Panc1 (cell line): ENCODE data around the gene GATD1. TPM values are rescaled to one million over a fixed set of nuclear protein-coding genes. Genes with fewer than 3 reads are reported as not detected.

Experiments
- ATAC-seq: fragments of 200-7000 bp; cut with Tn5 transposase; 2 replicates; pipeline ENCODE4 v1.9.1; 2020; ENCODE audit warnings: mild to moderate bottlenecking, moderate library complexity
- BruUV-seq: library from RNA; stranded (reverse); fragments of 400-500 nt; replicated peaks from 2 replicates; lab custom pipeline; 2021; lab: Mats Ljungman, UMichigan
- CTCF ChIA-PET: fragments of 300-600 bp; sonication (Branson Sonifier 250); formaldehyde crosslinking; loops from one replicate; lab custom pipeline; 2022; ENCODE audit warnings: antibody characterized with exemption; lab: Charles Lee
- POLR2A ChIA-PET: fragments of 300-600 bp; sonication (Branson Sonifier 250); formaldehyde crosslinking; loops from one replicate; lab custom pipeline; 2022; ENCODE audit warnings: antibody characterized with exemption; lab: Charles Lee
- DNase-seq: peaks from one replicate; pipeline ENCODE4 v3.0.0-alpha.2; 2010; ENCODE audit warnings: low read depth, low spot score
- H3K27ac ChIP-seq: 2 replicates; pipeline ENCODE4 v1.5.1; 2011; ENCODE audit warnings: mild to moderate bottlenecking, low read length, inconsistent platforms
- H3K27me3 ChIP-seq: fragments of 200-500 bp; sonication (Bioruptor generic); 2 replicates; pipeline ENCODE4 v1.6.0; 2014; ENCODE audit warnings: low read length, inconsistent platforms; ENCODE audit not compliant: control insufficient read depth, insufficient read depth
- H3K36me3 ChIP-seq: fragments of 200-500 bp; sonication (Bioruptor generic); 2 replicates; pipeline ENCODE4 v1.5.1; 2014; ENCODE audit warnings: inconsistent platforms, mild to moderate bottlenecking, low read length, moderate library complexity; ENCODE audit not compliant: control insufficient read depth, insufficient read depth
- H3K4me1 ChIP-seq: 2 replicates; pipeline ENCODE4 v1.5.1; 2011; ENCODE audit warnings: inconsistent platforms, mild to moderate bottlenecking, low read length, moderate library complexity; ENCODE audit not compliant: control insufficient read depth, insufficient read depth
- H3K4me3 ChIP-seq, 2 experiments: 2 replicates each; pipeline ENCODE4 v1.5.1; 2011 to 2012; ENCODE audit warnings: low read depth in 2 of 2, low read length in 2 of 2, mild to moderate bottlenecking in 2 of 2, inconsistent platforms in 1 of 2, moderate library complexity in 1 of 2
- H3K9me3 ChIP-seq: fragments of 200-500 bp; sonication (Bioruptor generic); 2 replicates; pipeline ENCODE4 v1.5.1; 2014; ENCODE audit warnings: low read depth, mild to moderate bottlenecking, inconsistent platforms, low read length, moderate library complexity; ENCODE audit not compliant: control insufficient read depth, insufficient read depth
- POLR2AphosphoS5 ChIP-seq: IDR thresholded peaks from 2 replicates; pipeline ENCODE4 v1.6.1; 2012; ENCODE audit warnings: mild to moderate bottlenecking, low read depth, low read length, moderate library complexity
- SIN3A ChIP-seq: IDR thresholded peaks from 2 replicates; pipeline ENCODE4 v1.6.1; 2012; ENCODE audit warnings: low read depth, mild to moderate bottlenecking, low read length, moderate library complexity, borderline replicate concordance; ENCODE audit not compliant: insufficient read depth
- TCF7L2 ChIP-seq: IDR thresholded peaks from 2 replicates; pipeline ENCODE4 v1.6.1; 2011; ENCODE audit warnings: mild to moderate bottlenecking, low read depth, low read length, inconsistent platforms
- in situ Hi-C: cut with HindIII; loops from 2 replicates; pipeline ENCODE4 v1.10.0; 2016; ENCODE audit warnings: low sequenced_read_pairs, low pct_unique_long_range_greater_than_20kb
- intact Hi-C: fragments of 100-400 bp; cut with micrococcal nuclease; formaldehyde crosslinking; loops from one replicate; pipeline ENCODE4 v1.10.0; 2022; ENCODE audit not compliant: unreplicated experiment
- total RNA-seq: library from RNA; stranded (reverse); gene quantifications from one replicate; pipeline ENCODE4 v1.2.1, GENCODE V29; 2021; ENCODE audit not compliant: unreplicated experiment
- TF ChIP-seq, protein P1 (sequence below), 2 experiments: IDR thresholded peaks; 2 replicates each; pipeline ENCODE4 v1.6.1; 2011 to 2012; ENCODE audit warnings: low read depth in 2 of 2, control low read depth in 1 of 2, low read length in 1 of 2, mild to moderate bottlenecking in 1 of 2, moderate library complexity in 1 of 2; ENCODE audit not compliant: insufficient read depth in 1 of 2
- TF ChIP-seq, protein P2 (sequence below): fragments of 450-650 bp; IDR thresholded peaks from 2 replicates; pipeline ENCODE4 v1.5.1; 2017; ENCODE audit warnings: mild to moderate bottlenecking

The GATD1 gene
- total RNA-seq, 1 experiment from 2014 or later = 229 TPM

DNA sequence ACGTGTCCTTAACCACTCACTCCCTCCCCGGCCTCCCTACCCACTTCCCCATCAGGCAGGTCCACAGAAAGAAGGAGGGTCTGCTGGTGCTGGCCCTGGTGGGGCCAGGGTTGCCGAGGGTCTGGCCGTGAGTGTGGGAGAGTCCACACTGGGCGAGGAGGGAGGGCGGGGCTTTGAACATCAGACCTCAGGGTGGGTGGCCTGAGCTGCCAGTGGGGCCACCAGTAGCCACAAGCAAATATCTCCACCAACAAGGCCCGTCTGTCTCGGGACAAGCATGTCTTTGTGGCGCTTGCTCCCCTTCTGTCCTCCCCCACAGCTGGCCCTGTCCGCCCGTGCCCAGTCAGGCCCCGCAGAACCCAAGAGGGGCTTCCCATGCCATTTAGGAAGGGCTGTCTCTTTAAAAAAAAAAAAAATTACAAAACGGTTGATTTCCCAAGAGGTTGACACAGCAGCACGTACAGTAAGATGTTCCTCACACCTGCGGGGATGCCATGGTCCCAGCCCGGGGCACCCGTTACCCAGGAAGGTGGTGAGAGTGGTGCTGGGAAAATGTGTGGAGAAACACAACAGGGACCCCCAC, 47.7 kb downstream of the GATD1 start:
- Histone ChIP-seq H3K9me3 (no peaks in the 10 kb centered on the region), H3K27ac (peak overlapping the region; percentile 45), H3K4me3 (no peak overlapping the region), H3K27me3 (no peaks in the 10 kb centered on the region), H3K4me1 (peaks cover 36% of the 10 kb centered on the region), H3K36me3 (no peaks in the 10 kb centered on the region; the same call in 1 of the 2 replicates)
- in situ Hi-C loops (no loop called here), intact Hi-C loops (loop anchor here (10.0 kb wide), 1 partner anchor 175 kb away; no protein-coding TSS in a partner anchor)
- POLR2A ChIA-PET = no interaction called here
- DNase-seq (no peak), ATAC-seq (no peak)
- CTCF ChIA-PET = interaction anchor here (0.6 kb wide), 1 partner anchor 319 kb away, joined by 6 read pairs; no protein-coding TSS in a partner anchor
- BruUV-seq = no TSS peak
- TF ChIP-seq, protein P1, sequence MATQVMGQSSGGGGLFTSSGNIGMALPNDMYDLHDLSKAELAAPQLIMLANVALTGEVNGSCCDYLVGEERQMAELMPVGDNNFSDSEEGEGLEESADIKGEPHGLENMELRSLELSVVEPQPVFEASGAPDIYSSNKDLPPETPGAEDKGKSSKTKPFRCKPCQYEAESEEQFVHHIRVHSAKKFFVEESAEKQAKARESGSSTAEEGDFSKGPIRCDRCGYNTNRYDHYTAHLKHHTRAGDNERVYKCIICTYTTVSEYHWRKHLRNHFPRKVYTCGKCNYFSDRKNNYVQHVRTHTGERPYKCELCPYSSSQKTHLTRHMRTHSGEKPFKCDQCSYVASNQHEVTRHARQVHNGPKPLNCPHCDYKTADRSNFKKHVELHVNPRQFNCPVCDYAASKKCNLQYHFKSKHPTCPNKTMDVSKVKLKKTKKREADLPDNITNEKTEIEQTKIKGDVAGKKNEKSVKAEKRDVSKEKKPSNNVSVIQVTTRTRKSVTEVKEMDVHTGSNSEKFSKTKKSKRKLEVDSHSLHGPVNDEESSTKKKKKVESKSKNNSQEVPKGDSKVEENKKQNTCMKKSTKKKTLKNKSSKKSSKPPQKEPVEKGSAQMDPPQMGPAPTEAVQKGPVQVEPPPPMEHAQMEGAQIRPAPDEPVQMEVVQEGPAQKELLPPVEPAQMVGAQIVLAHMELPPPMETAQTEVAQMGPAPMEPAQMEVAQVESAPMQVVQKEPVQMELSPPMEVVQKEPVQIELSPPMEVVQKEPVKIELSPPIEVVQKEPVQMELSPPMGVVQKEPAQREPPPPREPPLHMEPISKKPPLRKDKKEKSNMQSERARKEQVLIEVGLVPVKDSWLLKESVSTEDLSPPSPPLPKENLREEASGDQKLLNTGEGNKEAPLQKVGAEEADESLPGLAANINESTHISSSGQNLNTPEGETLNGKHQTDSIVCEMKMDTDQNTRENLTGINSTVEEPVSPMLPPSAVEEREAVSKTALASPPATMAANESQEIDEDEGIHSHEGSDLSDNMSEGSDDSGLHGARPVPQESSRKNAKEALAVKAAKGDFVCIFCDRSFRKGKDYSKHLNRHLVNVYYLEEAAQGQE (IDR thresholded peaks at IDR 0.05; ENCODE audit: insufficient read depth in 1 of 2, low read depth in 2 of 2, low read length in 1 of 2) = no peak
- TF ChIP-seq, protein P2, sequence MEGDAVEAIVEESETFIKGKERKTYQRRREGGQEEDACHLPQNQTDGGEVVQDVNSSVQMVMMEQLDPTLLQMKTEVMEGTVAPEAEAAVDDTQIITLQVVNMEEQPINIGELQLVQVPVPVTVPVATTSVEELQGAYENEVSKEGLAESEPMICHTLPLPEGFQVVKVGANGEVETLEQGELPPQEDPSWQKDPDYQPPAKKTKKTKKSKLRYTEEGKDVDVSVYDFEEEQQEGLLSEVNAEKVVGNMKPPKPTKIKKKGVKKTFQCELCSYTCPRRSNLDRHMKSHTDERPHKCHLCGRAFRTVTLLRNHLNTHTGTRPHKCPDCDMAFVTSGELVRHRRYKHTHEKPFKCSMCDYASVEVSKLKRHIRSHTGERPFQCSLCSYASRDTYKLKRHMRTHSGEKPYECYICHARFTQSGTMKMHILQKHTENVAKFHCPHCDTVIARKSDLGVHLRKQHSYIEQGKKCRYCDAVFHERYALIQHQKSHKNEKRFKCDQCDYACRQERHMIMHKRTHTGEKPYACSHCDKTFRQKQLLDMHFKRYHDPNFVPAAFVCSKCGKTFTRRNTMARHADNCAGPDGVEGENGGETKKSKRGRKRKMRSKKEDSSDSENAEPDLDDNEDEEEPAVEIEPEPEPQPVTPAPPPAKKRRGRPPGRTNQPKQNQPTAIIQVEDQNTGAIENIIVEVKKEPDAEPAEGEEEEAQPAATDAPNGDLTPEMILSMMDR = no peak
- TF ChIP-seq TCF7L2 (no peak), SIN3A (no peak), POLR2AphosphoS5 (no peak)

GRCh38 chr11:728901-729491, 48.3 kb downstream of the GATD1 start:
- BruUV-seq = no TSS peak

More at GRCh38 chr11:728901-729491, 48.3 kb downstream of the GATD1 start:
- Histone ChIP-seq H3K4me3 (no peak overlapping the region), H3K9me3 (no peaks in the 10 kb centered on the region), H3K36me3 (no peaks in the 10 kb centered on the region; the same call in 1 of the 2 replicates), H3K27me3 (no peaks in the 10 kb centered on the region), H3K27ac (peak overlapping the region; percentile 45), H3K4me1 (peaks cover 38% of the 10 kb centered on the region)
- TF ChIP-seq POLR2AphosphoS5 (peak; percentile 10; the same call in 1 of the 2 replicates), SIN3A (no peak)
- in situ Hi-C loops = no loop called here
- POLR2A ChIA-PET = no interaction called here
- CTCF ChIA-PET = interaction anchor here (0.6 to 1.1 kb wide), 10 partner anchors 8 to 1376 kb away, joined by 3 to 12 read pairs (median 5); partner anchors contain the start of genes GATD1 and TMEM80
- intact Hi-C loops = loop anchor here (10.0 kb wide), 1 partner anchor 174 kb away; no protein-coding TSS in a partner anchor
- DNase-seq (no peak), ATAC-seq (no peak)
